Measurements from ENCODE around the gene C10orf95.
A peak's percentile ranks its signal among the peaks of the same experiment; 100 is the strongest.

Gene C10orf95

GRCh38 chr10:102491136-102491535, 39.8 kb upstream of the C10orf95 start:
- TF ChIP-seq CTCF (conservative IDR thresholded peaks at IDR 0.05; ENCODE audit: control insufficient read depth, insufficient read depth, low read depth, low read length): no peak
- DNase-seq (ENCODE audit: low read depth): no peak
- H3K4me3 ChIP-seq (ENCODE audit: control insufficient read depth, low read depth, low read length): no peak overlapping the region

GRCh38 chr10:102485093-102485784, 33.9 kb upstream of the C10orf95 start:
- H3K4me3 ChIP-seq (ENCODE audit: control insufficient read depth, low read depth, low read length): no peak overlapping the region
- TF ChIP-seq CTCF (conservative IDR thresholded peaks at IDR 0.05; ENCODE audit: control insufficient read depth, insufficient read depth, low read depth, low read length): no peak
- DNase-seq (ENCODE audit: low read depth): no peak

GRCh38 chr10:102484021-102484420, 32.7 kb upstream of the C10orf95 start:
- H3K4me3 ChIP-seq (ENCODE audit: control insufficient read depth, low read depth, low read length): no peak overlapping the region
- no peak for TF ChIP-seq CTCF (conservative IDR thresholded peaks at IDR 0.05; ENCODE audit: control insufficient read depth, insufficient read depth, low read depth, low read length)
- no peak for DNase-seq (ENCODE audit: low read depth)

DNA sequence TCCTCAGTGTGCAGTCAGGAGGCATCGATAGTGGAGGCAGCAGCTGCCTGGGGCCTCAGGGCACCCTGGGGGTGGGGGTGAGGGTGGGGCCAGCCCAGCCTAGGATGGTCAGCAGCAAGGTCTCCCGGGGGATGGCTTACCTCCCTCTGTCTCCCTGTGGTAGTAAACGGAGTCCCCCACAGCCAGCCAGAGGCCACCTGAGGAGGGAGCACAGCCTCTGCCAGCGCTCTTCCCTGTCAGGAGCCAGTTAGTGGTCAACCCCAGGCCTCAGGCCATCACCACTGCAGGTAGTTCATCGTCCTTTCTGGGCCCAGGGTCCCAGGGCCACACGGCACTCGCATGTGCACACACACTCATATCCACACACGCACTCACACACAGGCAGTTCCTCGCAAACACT, 29.1 kb upstream of the C10orf95 start:
- TF ChIP-seq CTCF (conservative IDR thresholded peaks at IDR 0.05; ENCODE audit: control insufficient read depth, insufficient read depth, low read depth, low read length): no peak
- no peak overlapping the region for H3K4me3 ChIP-seq (ENCODE audit: control insufficient read depth, low read depth, low read length)
- DNase-seq (ENCODE audit: low read depth): no peak

DNA sequence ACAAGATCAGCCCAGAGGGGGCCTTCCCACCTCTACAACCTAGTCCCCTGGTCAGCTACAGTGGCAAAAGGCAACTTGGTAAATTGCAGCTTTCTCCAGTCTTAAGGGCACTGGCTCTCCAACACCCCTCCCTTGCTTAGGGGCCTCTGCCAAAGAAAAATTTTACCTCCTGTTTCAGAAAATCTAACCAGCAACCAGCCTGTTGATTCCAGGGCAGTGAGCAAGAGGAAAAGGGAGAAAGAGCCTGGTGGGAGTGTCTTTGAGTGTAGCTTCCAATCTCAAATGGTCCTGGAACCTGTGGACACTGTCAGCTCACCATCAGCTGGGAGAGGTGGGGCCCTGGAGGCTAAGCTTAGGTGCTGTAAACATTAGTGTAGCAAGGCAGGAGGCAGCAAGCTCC, 28.3 kb upstream of the C10orf95 start:
- no peak for DNase-seq (ENCODE audit: low read depth)
- H3K4me3 ChIP-seq (ENCODE audit: control insufficient read depth, low read depth, low read length): no peak overlapping the region
- no peak for TF ChIP-seq CTCF (conservative IDR thresholded peaks at IDR 0.05; ENCODE audit: control insufficient read depth, insufficient read depth, low read depth, low read length)

DNA sequence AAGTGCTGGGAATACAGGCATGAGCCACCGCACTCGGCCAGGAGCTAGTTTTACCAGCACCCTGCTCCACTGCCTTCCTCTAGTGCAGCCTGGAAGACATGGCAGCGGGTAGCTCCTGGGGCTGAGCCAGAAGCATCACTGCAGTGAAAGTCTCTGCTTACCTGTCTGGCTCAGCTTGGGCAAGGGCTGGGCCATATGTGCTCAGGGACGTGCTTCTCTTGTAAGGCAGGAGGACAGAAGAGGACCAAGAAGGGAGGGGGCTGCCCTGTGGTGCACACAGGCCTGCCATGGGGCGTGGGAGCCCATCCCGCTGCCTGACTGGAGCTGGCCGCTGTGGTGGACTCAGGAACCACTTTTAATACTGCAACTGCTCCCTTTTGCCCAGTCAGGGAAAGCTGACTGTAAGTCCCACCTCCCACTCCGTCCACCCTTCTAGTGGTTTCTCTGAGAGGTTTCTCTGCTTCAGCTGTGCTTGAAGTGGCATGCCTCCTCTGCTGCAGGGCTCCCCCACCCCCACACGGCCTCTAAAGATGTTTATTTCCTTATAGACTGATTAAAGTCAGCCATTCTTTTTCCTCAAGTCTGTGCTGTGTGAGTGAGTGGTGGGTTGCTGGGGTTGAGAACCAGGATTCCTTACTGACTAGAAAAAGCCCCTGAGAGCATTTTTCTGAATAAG, 25.3 kb upstream of the C10orf95 start:
- no peak overlapping the region for H3K4me3 ChIP-seq (ENCODE audit: control insufficient read depth, low read depth, low read length)
- no peak for TF ChIP-seq CTCF (conservative IDR thresholded peaks at IDR 0.05; ENCODE audit: control insufficient read depth, insufficient read depth, low read depth, low read length)
- peak; percentile 7 for DNase-seq (ENCODE audit: low read depth)

Measured in fibroblast of mammary gland (primary cell).